Central memory CD4-positive, alpha-beta T cell (primary cell): Measurements from ENCODE around the gene CRMP1.

ENCODE experiments used
- DNase-seq: peaks from one replicate; pipeline ENCODE4 v3.0.0; 2022
- total RNA-seq, 3 experiments: gene quantifications; one replicate each; lab custom pipeline; 2026; lab: John Stamatoyannopoulos, UW

The CRMP1 gene
- 0 reads per million in 3 experiments for total RNA-seq

DNA sequence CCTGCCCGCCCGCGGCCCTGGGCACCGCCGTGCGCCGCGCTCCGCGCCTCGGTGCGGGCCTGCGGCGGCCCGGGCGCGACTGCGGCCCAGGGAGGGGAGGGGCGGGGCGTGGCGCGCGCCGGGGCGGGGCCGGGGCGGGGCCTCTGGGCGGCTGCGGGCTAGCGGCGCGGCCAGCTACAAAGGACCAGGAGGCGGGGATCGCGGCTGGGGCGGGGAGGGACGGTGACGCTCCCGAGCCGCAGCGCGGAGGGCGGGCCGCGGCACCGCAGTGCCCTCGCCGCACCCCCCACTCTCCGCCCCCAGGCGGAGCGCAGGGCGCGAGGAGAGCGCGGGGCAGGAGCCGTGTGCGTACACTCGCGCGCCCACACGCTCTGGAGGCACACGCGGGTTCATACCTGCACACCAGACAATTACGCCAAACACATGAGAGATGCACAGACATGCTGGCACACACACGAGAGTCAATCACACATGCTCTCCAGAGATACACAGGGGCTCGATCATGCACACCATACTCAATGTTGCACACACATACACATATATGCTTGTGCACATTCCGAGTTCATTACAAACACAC lies at the start of gene CRMP1:
Gene CRMP1, minus strand, starts transcription at position 83 of the 577 bp plus-strand sequence. CDS start 117 bp downstream, outside the sequence.
- DNase-seq: no peak

DNA sequence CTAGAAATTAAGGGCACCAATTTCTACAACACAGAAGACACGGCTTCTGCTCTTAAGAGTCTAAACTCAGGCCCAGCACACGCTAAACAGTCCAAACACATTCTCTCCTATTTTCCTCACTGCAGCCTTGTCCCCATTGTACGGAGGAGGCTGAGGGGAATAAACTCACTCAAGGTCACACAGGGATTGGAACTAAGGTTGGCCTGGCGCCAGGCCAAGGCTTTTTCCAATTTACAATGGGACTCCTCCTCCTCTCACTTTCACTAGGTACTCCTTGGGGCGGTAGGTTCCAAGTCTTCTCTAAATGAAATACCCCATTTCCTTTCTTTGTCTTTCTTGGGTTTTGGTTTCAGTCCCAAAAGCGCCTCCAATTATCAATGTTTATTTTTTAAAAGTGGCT lies 48.7 kb upstream of the CRMP1 start:
- DNase-seq: no peak

DNA sequence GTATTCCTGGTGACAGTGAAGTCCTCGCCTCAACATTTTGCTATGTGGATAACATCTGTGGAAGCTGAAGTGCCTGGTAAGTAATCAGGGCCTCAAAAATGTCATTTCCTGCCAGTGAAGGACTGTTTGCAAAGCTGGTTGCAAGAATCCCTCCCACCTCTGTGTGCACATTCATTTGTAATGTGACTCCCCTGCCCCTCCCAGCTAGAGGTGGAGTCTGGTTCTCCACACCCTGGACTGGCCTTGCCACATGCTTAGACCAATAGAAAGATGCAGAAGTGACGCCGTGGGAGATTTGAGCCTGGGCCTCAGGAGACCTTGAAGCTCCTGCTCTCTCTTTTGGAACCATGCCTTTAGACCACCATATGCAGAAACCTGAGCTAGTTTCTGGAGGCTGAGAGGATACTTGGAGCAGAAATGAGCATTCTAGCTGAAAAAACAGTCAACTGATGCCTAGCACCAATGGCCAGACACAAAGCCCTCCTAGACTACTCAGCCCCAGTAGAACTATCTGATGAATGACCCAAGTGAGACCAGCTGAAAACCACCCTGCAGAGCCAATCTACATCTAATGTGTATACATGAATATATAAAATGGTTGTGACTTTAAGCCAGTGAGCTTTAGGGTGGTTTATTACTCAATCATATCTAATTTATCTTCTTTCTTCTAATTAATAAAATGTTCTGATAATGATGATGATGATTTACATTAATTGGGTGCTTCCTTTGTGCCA lies 47.8 kb upstream of the CRMP1 start:
- DNase-seq: no peak

DNA sequence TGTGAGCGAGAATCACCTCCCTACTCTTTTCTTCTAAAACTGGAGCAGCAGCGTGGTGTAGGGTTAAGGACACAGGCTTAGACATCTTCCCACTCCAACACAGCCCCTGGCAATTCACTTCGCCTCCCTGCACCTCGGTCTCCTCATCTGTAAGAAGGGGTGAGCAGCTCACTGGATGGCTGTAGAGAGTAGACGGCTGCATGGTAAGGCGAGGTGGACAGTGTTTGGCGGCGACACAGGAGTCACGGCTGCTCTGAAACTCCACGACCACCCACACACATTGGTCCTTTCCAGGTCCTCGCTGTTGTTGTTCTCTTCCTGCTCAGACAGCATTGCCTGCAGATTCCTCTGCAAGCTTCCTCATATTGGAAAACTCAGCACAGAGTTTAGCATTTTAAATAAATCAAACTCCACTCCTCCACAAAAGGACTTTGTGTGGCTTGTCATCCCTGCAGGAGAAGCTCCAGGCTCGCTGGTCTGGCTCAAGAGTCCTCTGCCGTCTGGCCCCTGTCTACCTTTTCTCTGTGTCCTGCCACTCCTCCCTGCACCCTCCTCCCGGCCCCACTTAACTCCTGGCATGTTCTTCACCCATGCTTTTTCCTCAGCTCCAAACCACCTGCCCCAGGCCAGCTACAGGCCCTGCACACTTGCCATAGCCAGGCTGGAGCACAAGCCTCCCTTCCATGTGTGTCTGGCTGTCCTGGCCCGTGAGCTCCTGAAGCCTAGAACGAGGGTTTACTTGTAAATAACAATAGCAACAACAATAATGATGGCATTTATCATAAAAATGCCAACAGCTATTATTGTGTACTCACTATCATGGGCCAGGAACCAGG lies 41.3 kb upstream of the CRMP1 start:
- no peak for DNase-seq

DNA sequence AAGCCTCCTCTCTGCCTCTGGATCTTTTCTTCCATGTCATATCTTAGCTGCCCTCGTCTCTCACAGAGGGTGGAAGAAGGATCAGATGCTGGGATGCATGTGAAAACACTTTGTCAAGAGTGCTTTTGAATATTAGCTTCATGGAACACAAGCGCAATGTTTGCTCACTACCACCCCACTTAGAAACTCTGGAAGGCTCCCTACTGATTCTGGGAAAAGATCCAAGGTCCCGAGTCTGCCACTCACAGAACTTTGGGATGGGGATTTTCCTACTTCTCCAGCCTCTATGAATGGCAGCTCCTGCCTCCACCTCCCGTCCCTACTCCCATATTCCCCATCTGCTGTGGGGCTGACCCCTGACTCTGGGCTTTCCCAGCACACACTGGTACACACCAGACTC lies 40.2 kb upstream of the CRMP1 start:
- no peak for DNase-seq

DNA sequence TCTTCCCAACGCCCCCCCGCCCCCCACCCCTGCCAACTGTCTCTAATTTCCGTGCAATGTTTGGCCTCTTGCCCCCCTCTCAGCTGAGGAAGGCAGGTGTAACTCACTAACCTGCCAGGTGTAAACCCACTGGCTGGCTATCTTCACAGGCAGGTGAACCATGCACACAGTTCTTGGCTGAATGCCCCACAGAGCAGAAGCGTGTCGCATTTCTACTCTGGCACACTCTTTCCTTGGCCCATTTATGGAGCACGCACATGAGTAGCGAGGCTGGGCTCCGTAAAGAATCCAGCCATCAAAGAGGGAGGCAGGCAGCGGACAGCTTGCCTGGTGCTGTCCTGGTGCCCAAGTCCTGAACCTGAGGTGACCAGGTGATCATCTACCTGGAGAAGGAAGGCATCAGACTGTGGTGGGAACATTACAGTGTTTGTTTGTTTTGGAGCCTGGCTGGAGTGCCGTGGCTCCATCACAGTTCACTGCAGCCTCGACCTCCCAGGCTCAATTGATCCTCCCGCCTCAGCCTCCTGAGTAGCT lies 39.2 kb upstream of the CRMP1 start:
- no peak for DNase-seq

DNA sequence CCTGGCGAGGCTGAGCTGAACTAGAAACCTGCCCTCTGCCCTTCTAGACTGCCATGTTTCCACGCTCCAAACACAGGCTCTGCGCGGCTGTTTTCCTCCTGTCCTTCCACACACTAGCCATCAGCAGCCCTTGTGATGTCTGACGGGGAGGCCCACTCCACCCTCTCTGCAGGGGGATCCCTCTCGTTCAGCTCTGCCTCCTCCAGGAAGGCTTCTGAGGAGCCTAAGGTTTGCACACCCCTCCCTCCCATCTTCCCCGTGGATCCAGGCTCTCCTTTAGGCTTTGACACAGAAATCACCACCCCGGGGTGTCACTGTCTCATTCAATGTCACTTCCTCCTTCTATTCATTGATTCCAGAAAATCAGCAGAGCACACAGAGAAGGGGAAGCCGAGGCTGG lies 38.6 kb upstream of the CRMP1 start:
- no peak for DNase-seq

DNA sequence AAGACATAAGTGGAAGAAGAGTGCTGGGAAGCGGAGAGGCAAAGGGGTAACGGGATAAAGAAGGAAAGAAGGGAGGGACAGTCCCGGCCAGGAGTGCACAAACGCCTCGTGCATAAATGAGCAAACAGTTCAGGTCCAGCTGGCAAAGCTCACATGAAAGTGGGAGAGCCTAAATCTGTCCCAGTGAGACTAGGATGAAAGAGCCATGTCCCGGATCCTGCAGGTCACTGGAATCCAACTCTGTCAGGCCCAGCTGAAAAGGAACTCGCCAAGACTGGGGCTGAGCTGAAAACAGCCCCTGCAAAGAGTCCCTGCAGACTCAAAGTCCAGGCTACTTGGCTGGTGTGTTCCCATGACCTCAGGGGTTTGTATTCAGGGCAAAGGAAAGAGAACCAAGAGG lies 38.0 kb upstream of the CRMP1 start:
- DNase-seq: no peak

DNA sequence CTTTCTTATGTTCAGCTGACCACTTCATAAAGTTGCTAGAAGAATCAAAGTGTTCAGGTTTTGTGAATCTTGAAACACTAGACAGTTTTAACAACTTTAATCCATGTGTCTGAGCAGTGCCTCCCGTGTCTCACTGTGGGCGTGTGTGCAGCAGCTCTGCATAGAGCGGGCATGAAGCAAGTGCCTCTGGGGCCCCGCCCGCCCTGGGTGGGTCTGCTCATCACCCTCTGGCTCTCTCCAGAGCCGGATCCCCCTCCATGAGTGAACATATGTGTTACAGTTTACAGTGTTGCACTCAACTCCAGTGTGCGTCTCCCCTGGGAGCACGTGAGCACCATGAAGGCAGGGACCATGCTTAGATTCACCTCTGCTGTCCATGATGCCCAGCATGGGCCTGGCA lies 37.6 kb upstream of the CRMP1 start:
- DNase-seq: no peak

DNA sequence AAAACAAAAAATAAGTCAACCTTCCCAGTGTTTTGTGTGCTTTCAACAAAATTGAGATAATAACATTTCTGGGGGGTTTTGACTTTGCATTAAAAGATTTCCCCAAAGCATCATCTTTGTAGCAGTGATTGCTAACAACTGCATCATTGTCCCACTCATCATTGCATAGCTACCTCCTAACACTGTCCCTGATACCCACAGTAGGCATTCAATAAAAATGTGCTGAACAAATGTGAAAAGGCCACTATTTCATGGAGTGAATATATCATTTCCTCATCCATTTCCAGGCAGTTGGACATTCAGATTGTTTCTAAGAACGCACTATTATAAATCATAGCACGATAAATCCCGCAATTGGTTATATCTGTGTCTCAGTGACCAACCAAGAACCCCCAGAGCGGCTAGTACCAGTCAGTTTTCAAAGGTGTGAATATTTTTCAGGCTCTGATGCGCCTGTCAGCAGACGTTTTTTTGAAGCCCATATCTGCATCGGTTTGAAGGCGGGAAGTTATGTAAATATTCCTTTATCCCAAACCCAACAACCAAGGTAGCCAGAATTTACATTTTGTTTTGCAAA lies 36.0 kb upstream of the CRMP1 start:
- no peak for DNase-seq

DNA sequence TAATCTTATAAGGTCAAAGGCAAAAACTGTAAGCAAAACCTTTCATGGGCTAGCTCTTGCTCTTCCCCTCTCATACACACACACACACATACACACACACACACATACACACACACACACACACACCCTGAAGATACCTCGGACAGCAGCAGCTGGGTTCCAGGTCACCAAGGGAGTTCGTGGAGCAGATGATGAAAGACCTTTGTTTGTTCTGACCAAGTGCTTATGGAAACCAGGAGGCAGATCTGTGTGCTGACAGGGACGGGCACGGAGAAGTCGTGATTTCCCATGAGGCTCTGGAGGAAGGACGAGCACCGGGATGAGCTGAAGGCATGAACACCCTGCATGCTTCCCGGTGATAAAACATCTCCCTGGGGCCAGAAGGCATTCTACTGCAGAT lies 35.4 kb upstream of the CRMP1 start:
- DNase-seq: no peak

DNA sequence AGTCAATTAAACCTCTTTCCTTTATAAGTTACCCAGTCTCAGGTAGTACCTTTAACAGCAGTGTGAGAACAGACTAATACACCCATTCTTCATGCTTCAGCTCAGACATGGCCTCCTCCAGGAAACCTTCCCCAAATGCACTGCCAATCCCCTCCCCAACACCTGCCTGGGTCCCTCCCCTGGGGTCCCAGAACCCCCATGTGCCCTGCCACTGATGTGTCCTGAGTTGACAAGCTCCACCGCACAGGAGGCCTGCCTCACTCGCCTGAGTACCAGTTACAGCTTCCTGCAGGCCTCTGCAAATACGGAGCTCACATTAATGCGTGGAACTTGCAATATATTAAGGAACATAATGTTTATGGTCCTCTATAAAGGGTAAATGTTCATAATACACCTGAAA lies 34.9 kb upstream of the CRMP1 start:
- DNase-seq: no peak

DNA sequence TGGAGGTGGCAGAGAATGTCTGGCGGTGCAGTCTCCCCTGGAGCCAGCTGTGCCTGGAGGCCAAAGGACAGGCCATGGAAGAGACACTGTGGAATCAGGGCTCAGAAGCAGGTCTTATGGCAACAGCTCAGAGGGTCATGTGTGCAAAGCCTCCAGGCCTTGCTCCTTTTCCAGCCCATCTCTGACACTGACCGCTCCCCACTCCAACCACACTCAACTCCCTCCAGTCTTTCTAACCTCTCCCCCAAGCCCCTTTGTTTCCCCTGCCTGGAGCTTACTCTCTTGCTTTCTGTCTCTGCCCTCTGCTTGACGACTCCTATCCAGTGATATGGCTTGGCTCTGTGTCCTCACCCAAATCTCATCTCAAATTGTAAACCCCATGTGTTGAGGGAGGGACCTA lies 34.2 kb upstream of the CRMP1 start:
- DNase-seq: no peak

DNA sequence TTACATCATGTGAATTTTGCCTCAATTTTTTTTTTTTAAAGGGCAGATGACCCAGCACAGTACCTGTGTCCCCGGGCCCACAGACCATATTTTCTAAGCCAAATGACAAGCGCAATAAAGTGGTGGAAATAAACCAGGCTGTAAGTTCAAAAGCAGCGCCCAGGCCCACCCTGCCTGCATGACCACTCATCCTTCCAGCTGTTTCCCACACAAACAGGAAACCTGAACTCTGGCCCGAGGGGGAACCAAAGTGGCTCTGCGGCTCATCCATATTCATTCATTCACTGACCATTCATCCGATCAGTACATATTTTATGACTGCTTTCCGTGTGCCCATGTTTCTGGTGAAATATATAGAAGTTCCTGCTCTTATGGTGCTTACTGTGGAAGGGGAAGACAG lies 33.7 kb upstream of the CRMP1 start:
- no peak for DNase-seq

DNA sequence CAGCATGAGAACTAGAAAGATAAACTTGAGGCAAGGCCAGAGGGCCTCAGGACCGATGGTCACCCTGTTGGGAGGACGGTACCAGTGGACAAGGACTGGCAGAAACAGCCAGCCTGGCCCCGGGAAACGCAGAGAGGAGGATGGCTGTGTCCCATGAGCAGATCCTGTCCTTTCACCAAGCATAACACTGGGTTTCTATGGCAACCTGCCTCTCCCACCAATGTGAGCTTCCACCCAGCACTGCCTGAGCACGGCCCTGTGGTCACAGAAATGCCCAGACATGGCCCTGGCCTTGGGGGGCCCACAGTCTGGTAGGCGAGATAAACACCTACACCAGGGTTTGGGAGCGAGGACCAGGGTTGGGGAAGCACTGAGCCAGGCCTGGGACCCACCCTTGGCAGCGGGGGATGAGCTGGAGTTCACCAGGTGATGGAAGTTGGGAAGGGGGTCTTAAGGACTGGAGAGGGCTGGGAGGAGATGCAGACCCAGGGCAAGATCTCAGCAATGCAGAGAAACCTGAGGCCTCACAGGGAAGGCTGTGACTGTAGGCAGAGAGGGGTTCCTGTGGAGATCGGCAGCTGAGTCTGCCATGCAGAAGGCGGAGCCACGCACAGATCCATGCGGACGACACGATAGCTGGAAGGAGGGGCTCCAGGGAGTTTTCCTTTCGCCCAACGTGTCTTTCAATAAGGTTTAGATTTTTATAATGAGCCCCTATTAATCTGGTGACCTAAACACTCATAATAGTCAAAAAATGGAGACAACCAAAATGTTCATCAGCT lies 32.7 kb upstream of the CRMP1 start:
- DNase-seq: no peak

DNA sequence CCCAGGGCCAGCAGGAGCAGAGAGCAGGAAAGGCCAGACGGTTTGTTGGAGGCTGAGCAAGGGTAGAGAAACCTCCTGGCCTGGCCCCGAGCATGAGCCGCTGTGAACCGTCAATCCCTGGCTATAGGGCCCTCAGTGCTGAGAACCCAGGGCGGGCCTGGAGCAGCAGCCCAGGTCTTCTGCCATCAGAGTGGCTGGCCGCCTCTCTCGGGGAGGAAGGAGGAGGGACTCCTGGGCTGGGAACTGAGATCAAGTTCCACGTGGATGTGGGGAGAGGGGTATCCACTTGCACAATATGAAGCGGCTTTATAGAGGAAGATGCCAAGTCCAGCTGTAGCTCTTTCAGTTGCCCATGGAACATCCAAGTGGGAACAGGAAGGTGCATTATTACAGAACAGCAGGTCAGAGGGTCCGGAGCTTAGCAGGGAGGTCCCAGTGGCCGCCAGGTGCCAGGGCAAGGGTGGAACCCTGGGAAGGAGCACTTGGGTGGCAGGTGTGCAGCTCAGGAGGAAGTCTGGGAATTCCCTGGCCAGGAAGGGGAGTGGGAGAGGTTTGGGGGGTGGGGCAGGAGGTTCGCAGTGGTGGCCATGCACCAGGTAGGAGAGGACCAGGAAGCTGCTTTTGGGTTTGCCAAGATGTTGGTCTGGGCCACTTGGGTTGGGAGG lies 31.7 kb upstream of the CRMP1 start:
- DNase-seq: no peak

DNA sequence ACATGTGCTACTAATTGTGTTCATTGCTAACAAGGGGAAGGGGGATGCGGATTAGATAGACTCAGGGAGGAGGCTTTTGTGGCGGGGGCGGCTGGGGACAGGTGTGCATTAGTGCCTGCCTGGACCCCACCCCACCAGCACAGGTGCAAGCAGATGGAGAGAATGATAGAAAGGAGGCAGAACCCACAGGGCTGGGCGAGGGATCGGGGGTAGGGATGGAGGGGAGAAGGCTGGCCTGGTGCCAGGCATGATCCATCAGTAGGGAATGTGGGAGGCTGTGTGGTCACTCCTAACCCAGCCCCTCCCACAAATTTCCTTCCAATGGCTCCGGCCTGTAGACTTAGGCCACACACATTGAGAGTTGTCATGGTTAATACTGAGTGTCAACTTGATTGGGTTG lies 30.5 kb upstream of the CRMP1 start:
- no peak for DNase-seq

DNA sequence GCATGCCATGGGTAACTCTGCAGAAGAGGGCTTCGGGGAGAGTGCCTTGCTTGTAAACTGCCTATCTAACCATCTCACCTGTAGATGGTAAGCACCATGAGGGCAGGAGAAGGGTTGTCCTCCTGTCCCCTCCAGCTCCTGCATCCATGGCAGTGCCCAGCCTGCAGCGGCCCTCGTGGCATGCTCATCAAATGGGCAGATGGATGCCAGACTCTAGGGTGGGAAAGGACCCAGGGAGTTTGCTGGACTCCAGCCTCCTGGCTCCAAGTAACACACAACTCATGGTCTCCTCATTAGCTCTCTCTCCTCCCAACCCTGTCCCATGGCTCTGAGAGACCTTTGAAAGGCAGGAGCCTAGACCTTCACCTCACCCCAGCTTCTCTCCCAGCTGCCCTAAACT lies 29.7 kb upstream of the CRMP1 start:
- DNase-seq: no peak

DNA sequence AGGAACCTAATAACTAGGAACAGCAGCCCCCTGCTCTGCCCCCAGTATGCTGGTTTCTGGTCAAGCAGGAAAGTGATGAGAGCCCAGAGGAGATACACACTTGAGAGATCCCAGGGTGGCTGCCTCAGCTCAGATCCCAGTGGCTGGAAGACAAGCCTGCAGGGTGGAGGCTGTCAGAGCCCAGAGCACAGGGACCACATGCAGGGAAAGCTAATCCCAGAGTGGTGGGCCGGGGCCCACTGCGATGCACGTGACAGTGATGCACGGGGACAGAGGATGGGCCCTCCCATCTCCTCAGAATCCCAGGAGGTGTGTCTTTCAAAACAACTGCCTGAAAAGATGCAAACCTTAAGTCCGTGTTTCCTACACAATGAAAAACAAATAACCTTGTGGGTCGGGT lies 29.1 kb upstream of the CRMP1 start:
- DNase-seq: no peak

DNA sequence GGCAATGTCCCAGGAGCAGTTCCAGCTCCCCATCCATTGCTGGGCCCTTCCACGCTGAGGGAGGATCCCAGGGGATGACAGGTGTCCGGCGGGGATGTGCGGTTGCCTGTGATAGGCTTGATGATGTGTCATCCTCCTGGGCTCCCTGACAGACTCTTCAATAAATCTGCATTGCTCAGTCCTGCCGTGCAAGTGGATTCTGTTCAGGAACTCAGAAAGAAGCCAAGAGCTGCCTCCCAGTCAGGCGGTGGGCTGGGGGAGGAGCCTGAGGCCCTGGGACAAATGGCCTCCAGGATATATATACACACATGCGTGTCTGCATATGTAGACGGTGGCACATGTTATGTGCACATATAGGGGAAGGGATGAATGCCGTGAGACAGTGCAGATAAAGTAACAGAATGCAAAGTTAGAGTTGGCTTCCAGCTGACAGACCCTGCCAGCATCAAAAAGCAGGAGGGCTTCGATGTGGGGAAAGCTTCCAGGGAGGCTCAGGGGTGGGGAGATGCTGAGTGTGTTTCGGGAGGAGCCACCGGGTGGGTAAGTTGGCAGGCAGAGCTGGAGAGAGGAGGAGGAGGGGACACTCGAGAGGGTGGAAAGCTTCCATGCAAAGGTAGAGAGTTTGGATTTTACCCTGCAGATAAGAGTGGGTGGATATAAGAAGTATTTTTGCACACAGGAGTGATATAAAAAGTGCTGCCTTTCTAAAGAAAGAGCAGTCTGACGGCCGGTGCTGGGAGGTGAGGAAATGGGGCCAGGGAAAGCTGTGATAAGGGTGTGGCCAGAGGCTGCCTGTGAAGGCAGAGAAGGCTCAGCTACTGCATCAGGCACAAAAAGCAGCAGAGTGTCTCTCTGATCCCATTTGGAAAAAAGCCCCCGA lies 28.5 kb upstream of the CRMP1 start:
- no peak for DNase-seq

DNA sequence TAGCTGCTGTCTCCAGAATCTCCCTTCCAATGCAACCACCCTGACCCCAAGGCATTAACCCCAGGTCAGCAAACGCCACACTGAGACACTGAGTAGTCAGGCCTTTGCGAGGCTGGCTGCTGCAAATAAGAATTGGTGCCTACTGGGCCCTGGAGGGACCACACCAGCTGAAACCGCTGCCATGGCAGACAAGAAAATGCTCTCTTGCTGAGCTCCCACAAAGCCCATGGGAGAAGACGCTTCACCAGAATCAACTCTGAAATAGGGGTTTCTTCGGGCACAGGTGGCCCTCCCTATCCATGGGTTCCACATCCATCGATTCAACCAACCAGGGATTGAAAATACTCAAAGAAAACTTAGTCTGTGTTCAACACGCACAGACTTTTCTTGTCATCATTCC lies 26.7 kb upstream of the CRMP1 start:
- no peak for DNase-seq
